HS-27A (cell line): Measurements from ENCODE around the gene DDX10.
"Not testable (repeated sequence)": the region's sequence is repeated elsewhere in the genome, so short reads cannot be mapped to it uniquely, and the experiment has no call there.

Source experiments
- DNase-seq: peaks from one replicate; pipeline ENCODE4 v3.0.0-alpha.2; 2012; ENCODE audit warnings: low read depth, missing footprints

Gene DDX10

DNA sequence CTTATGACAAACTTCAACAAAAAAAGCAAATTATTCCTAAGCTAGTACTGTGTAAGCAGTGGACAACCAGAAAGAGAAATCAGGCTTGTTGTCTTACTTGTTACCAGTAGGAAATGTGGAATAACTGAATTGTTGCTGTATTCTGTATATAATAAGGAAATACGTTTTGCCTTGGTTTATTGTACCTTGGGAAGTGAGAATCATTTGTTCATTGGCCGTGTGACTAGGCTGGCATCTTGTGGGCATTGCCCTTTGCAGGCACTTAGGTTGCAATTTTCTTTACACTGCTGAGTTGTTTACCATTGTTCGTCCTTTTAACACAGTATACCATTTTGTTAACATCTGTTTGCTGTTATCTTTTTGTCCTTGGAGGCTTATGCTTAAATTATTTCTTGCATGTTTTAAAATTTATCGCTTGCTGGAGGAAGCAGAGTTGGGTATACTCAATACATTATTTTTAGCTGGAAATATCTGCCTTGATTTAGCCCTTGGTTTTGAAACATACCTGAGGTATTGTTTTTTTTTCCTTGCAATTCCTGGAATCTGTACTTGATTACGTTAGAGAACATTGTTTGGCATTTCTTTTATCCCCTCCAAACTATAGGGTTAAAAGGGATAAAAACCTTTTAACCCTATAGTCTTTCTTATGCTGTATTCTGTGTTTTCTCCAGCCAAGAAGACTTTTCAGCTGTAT is 109.3 kb downstream of the DDX10 start:
- no peak for DNase-seq

- no peak for DNase-seq
These were observed 110.5 kb downstream of the DDX10 start for GRCh38 chr11:108775324-108775723.

GRCh38 chr11:108779147-108779546 is 114.3 kb downstream of the DDX10 start:
- not testable (repeated sequence) for DNase-seq

GRCh38 chr11:108780119-108780518 is 115.2 kb downstream of the DDX10 start:
- no peak for DNase-seq

- DNase-seq, result no peak
These were observed 117.1 kb downstream of the DDX10 start for GRCh38 chr11:108781946-108782345.

DNA sequence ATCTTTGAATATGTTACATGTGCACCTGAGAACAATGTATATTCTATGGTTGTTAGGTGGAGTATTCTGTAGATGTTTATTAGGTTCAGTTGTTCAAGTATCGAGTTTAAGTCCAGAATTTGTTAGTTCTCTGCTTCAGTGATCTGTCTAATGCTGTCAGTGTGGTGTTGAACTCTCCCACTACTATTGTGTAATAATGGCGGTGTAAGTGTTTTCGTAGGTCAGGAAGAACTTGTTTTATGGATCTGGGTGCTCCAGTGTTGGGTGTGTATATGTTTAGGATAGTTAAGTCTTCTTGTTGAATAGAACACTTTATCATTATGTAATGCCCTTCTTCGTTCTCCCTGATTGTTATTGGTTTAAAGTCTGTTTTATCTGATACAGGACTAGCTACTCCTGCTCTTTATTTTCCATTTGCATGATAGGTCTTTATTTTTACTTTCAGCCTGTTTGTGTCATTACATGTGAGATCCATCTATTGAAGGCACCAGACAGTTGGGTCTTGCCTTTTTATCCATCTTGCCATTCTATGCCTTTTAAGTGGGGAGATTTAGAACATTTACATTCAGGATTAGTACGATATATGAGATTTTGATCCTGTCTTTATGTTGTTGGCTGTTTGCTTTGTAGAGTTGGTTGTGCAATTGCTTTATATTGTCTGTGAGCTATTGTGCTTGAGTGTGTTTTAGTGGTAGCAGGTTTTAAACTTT is 121.6 kb downstream of the DDX10 start:
- no peak for DNase-seq

GRCh38 chr11:108787105-108787504 is 122.2 kb downstream of the DDX10 start:
- DNase-seq, result no peak

GRCh38 chr11:108788565-108789199 is 123.8 kb downstream of the DDX10 start:
- no peak for DNase-seq

- no peak for DNase-seq
These were observed 125.8 kb downstream of the DDX10 start for GRCh38 chr11:108790501-108791299.

- DNase-seq, result no peak
These were observed 128.3 kb downstream of the DDX10 start for GRCh38 chr11:108793138-108793537.

DNA sequence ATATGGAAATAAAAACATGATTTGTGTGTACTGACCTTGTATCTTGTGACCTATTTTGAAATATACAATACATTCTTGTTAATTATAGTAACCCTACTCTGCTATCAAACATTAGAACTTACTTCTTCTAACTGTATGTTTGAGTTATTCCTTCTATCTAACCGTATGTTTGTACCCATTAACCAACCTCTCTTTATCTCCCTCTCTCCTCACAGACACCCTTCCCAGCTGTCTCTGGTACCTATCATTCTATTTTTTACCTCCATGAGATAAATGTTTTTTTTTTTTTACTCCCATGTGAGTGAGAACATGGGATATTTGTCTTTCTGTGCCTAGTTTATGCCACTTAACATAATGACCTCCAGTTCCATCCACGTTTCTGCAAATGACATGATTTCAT is 128.7 kb downstream of the DDX10 start:
- no peak for DNase-seq

DNA sequence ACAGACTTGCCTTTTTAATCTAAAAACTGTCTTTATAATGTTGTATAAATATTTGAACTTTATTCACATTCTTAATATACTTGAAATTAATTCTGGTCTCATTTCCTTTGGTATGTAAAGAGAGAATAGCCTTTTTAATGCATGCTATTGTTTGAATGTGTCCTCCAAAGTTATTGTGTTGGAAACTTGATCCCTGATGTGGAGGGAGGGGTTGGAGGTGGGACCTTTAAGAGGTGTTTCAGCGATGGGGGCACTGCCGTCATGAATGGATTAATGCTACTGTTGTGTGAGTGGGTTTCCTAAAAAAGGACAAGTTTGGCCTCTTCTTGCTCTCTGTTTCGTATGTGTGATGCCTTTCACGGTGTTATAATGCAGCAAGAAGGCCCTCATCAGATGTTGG is 131.7 kb downstream of the DDX10 start:
- no peak for DNase-seq

- no peak for DNase-seq
These were observed 132.8 kb downstream of the DDX10 start for GRCh38 chr11:108797578-108798100.

DNA sequence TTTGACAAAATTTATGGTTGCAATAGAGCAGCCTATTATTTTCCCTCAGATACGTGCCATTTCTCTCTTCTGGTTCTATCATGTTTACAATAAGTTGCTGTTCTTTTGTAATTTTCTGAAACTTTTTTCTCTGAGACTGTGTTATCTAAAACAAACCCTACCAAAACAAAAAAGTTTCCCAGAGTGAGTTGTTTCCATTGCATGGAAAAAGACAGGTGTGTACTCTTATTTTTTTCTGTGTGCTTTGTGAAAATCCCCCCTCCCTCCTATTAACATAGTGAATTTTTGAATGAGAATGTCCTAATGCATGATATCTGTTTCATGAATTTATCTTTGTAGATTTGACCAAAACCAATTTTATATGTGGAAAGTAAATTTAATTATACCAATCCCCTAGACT is 137.6 kb downstream of the DDX10 start:
- no peak for DNase-seq

GRCh38 chr11:108803776-108804175 is 138.9 kb downstream of the DDX10 start:
- no peak for DNase-seq

DNA sequence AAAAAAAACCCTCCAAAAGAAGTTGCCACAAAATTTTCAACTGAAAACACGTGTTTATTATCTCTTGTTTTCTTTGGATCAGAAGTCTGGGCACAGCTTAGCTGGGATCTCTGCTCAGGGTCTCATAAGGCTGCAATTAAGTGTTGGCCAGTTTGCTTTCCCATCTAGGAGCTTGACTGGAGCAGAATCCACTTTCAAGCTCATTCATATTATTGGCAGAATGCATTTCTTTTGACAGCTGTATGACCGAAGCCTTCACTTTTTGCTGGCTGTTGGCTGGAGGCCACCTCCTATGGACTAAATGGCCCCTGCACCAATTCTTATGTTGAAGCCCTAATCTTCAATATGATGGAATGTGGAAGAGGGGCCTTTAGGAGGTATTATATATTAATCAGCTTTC is 139.6 kb downstream of the DDX10 start:
- no peak for DNase-seq

DNA sequence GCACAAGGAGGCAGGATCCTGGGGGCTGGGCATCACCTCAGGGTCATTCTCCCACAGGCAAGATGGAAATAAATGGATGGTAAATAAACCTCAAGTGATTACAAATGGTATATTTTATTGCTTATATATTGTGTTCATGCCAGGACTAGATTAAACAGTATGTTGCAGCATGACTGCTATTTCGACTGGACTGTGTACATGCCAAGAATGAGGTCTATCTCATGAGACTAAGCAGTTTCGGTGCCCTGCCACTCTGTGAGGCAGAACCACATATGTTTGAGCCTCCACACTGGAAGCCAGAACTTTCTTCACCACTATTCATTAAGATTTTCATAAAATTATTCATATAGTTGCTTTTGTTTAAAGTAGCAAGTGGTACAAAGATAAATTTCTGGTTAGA is 140.2 kb downstream of the DDX10 start:
- DNase-seq, result no peak

DNA sequence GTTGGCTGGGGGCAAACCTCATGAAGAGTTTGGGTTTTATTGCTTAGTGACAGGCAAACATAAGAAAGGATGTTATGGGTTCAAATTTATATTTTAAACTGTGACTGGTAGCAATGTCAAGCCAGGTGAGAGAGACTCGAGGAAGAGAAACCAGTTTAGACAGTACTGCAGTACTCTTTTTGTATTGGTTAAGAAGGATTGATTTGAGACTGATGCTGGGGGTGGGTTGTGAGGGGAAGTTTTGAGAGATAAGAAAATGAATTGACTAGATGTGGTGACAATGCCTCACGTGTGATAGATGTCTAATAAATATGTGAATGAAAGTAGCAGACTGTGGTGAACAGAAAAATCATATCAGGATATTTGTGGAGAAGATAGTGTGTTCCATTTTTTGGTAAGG is 142.4 kb downstream of the DDX10 start:
- DNase-seq, result no peak

DNA sequence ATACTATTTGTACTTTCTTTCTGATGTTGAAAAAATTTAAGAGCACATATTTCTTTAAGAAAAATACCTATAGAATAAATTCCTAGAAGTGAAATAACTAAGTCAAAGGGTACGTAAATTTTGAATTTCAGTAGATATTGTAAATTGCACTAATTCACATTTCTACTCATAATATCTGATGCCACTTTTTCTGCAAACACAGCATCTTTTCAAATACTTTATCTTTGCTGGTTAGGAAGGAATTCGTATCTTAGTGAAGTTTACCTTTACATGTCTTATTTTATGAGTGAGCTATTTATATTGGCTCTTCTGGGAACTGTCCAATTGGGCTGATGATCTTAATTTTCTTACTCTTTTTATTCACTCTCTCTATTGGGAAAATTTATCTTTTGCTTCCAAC is 148.2 kb downstream of the DDX10 start:
- no peak for DNase-seq

GRCh38 chr11:108817976-108818375 is 153.1 kb downstream of the DDX10 start:
- DNase-seq, result no peak

GRCh38 chr11:108818971-108819370 is 154.1 kb downstream of the DDX10 start:
- DNase-seq, result no peak

DNA sequence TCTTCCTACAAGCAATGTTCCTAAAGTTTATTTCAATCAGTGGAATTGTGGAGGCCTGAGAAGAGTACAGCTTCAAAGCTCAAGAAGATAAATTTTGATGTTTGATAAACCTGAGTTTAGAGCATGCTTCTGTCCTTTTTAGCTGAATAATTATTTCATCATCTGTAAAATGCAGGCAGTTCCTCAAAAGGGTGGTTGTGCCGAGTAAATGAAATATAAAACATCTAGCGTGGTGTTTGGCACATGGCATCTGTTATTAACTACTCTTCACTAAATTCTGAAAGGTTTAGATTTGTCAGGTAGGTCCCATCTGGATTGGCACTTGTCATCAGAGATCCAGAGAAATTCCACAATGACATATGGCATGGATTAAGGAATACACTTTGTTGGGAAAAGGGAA is 155.1 kb downstream of the DDX10 start:
- DNase-seq, result no peak
